Astrocyte of the cerebellum (primary cell): ENCODE data around the gene LARGE2.

Source experiments
- DNase-seq: peaks from one replicate; pipeline ENCODE4 v3.0.0-alpha.2; 2011; ENCODE audit warnings: low read depth
- H3K4me3 ChIP-seq: 2 replicates; pipeline ENCODE4 v1.5.1; 2011; ENCODE audit warnings: mild to moderate bottlenecking, low read depth, low read length, moderate library complexity
- CTCF ChIP-seq: IDR thresholded peaks from 2 replicates; pipeline ENCODE4 v1.5.1; 2012; ENCODE audit warnings: low read length, low read depth, moderate library complexity, mild to moderate bottlenecking; ENCODE audit errors: missing control alignments
- in situ Hi-C: cut with HindIII; loops from 2 replicates; pipeline ENCODE4 v1.10.0; 2017; ENCODE audit warnings: low sequenced_read_pairs

The LARGE2 gene

GRCh38 chr11:45926536-45927331, 4.3 kb downstream of the LARGE2 start:
- in situ Hi-C loops: no loop called here
- H3K4me3 ChIP-seq: no peak overlapping the region
- no peak for TF ChIP-seq CTCF
- DNase-seq: no peak

- TF ChIP-seq CTCF: no peak
- no peak for DNase-seq
- in situ Hi-C loops: no loop called here
- H3K4me3 ChIP-seq: no peak overlapping the region
Observed at GRCh38 chr11:45927332-45927683, 4.9 kb downstream of the LARGE2 start.

- no peak overlapping the region for H3K4me3 ChIP-seq
- DNase-seq: no peak
- TF ChIP-seq CTCF: no peak
- in situ Hi-C loops: no loop called here
Observed at GRCh38 chr11:45927684-45928413, 5.4 kb downstream of the LARGE2 start.

- TF ChIP-seq CTCF: no peak
- no peak overlapping the region for H3K4me3 ChIP-seq
- in situ Hi-C loops: no loop called here
- no peak for DNase-seq
Observed at GRCh38 chr11:45928535-45929215, 6.2 kb downstream of the LARGE2 start.

GRCh38 chr11:45929486-45930030, 7.1 kb downstream of the LARGE2 start:
- DNase-seq: no peak
- in situ Hi-C loops: no loop called here
- no peak for TF ChIP-seq CTCF
- no peak overlapping the region for H3K4me3 ChIP-seq

- no peak for TF ChIP-seq CTCF
- DNase-seq: no peak
- no peak overlapping the region for H3K4me3 ChIP-seq
- in situ Hi-C loops: no loop called here
Observed at GRCh38 chr11:45930031-45930794, 7.8 kb downstream of the LARGE2 start.
